GM03348 (cell line): ENCODE results near the gene SFMBT2.
"Not testable (repeated sequence)": the region's sequence is repeated elsewhere in the genome, so short reads cannot be mapped to it uniquely, and the experiment has no call there.

ENCODE experiments used
- DNase-seq: peaks from one replicate; pipeline ENCODE4 v3.0.0; 2012; ENCODE audit warnings: low spot score

The SFMBT2 gene

GRCh38 chr10:7401156-7401555, 9.7 kb downstream of the SFMBT2 start:
- DNase-seq = no peak

- no peak for DNase-seq
Observed at GRCh38 chr10:7400068-7400715, 10.6 kb downstream of the SFMBT2 start.

- no peak for DNase-seq
Observed at GRCh38 chr10:7399533-7399932, 11.3 kb downstream of the SFMBT2 start.

- DNase-seq = no peak
Observed at GRCh38 chr10:7397049-7398035, 13.5 kb downstream of the SFMBT2 start.

- not testable (repeated sequence) for DNase-seq
Observed at GRCh38 chr10:7392301-7392700, 18.5 kb downstream of the SFMBT2 start.

GRCh38 chr10:7391748-7392147, 19.1 kb downstream of the SFMBT2 start:
- no peak for DNase-seq

GRCh38 chr10:7390689-7391110, 20.1 kb downstream of the SFMBT2 start:
- not testable (repeated sequence) for DNase-seq

- no peak for DNase-seq
Observed at GRCh38 chr10:7389844-7390243, 21.0 kb downstream of the SFMBT2 start.

GRCh38 chr10:7389346-7389745, 21.5 kb downstream of the SFMBT2 start:
- no peak for DNase-seq

GRCh38 chr10:7388602-7389001, 22.2 kb downstream of the SFMBT2 start:
- DNase-seq = no peak

GRCh38 chr10:7388149-7388548, 22.7 kb downstream of the SFMBT2 start:
- not testable (repeated sequence) for DNase-seq

GRCh38 chr10:7385114-7385513, 25.7 kb downstream of the SFMBT2 start:
- DNase-seq = no peak

- no peak for DNase-seq
Observed at GRCh38 chr10:7383442-7383841, 27.4 kb downstream of the SFMBT2 start.

- DNase-seq = no peak
Observed at GRCh38 chr10:7380704-7381241, 30.1 kb downstream of the SFMBT2 start.

- no peak for DNase-seq
Observed at GRCh38 chr10:7378602-7379403, 32.0 kb downstream of the SFMBT2 start.

GRCh38 chr10:7377614-7378248, 33.1 kb downstream of the SFMBT2 start:
- no peak for DNase-seq

- no peak for DNase-seq
Observed at GRCh38 chr10:7374795-7375194, 36.0 kb downstream of the SFMBT2 start.

- DNase-seq = no peak
Observed at GRCh38 chr10:7373039-7373438, 37.8 kb downstream of the SFMBT2 start.

- DNase-seq = no peak
Observed at GRCh38 chr10:7372504-7372903, 38.3 kb downstream of the SFMBT2 start.

- DNase-seq = no peak
Observed at GRCh38 chr10:7370511-7370910, 40.3 kb downstream of the SFMBT2 start.

- no peak for DNase-seq
Observed at GRCh38 chr10:7365027-7365745, 45.6 kb downstream of the SFMBT2 start.
